IMR-90 (cell line): ENCODE data around the gene AKR1C2. TPM values are rescaled to one million over a fixed set of nuclear protein-coding genes. Genes with fewer than 3 reads are reported as not detected.
"Not testable (repeated sequence)": the region's sequence is repeated elsewhere in the genome, so short reads cannot be mapped to it uniquely, and the experiment has no call there.

Experiments used
- ATAC-seq: fragments of 200-7000 bp; cut with Tn5 transposase; 2 replicates; pipeline ENCODE4 v1.9.1; 2020; ENCODE audit warnings: low read depth, mild to moderate bottlenecking, moderate library complexity
- BruUV-seq: library from RNA; stranded (reverse); fragments of 400-500 nt; replicated peaks from 2 replicates; lab custom pipeline; 2021; lab: Mats Ljungman, UMichigan
- CTCF ChIA-PET: fragments of 300-600 bp; formaldehyde crosslinking; extraction: SDS; loops from one replicate; lab custom pipeline; 2021; ENCODE audit warnings: antibody characterized with exemption; lab: Yijun Ruan, JAX
- POLR2A ChIA-PET: fragments of 300-600 bp; sonication (Branson Sonifier 250); formaldehyde crosslinking; loops from one replicate; lab custom pipeline; 2022; ENCODE audit warnings: antibody characterized with exemption; ENCODE audit not compliant: unreplicated experiment; lab: Charles Lee
- DNase-seq: peaks from one replicate; pipeline ENCODE4 v3.0.0; 2013
- H2AFZ ChIP-seq: replicated peaks from 2 replicates; pipeline ENCODE3; 2013; ENCODE audit warnings: low read length, mild to moderate bottlenecking; ENCODE audit not compliant: poor library complexity
- H2AK5ac ChIP-seq: 2 replicates; pipeline ENCODE4 v1.6.1; 2013; ENCODE audit warnings: low read depth, low read length, inconsistent platforms
- H2AK9ac ChIP-seq: replicated peaks from 2 replicates; pipeline ENCODE3; 2013; ENCODE audit warnings: mild to moderate bottlenecking, low read depth, low read length, moderate library complexity; ENCODE audit not compliant: poor library complexity
- H2BK120ac ChIP-seq: 2 replicates; pipeline ENCODE4 v1.6.1; 2013; ENCODE audit warnings: low read depth, low read length, inconsistent platforms
- H2BK15ac ChIP-seq: 3 replicates; pipeline ENCODE4 v1.6.1; 2013; ENCODE audit warnings: low read depth, low read length, inconsistent platforms
- H2BK20ac ChIP-seq: 2 replicates; pipeline ENCODE4 v1.6.1; 2013; ENCODE audit warnings: low read depth, mild to moderate bottlenecking, inconsistent platforms, low read length, moderate library complexity
- H2BK5ac ChIP-seq: 2 replicates; pipeline ENCODE4 v1.6.1; 2013; ENCODE audit warnings: mild to moderate bottlenecking, low read depth, low read length, inconsistent platforms; ENCODE audit not compliant: poor library complexity, severe bottlenecking
- H3K14ac ChIP-seq: replicated peaks from 2 replicates; pipeline ENCODE4 v1.6.1; 2013; ENCODE audit warnings: low read depth, low read length, inconsistent platforms
- H3K18ac ChIP-seq: 2 replicates; pipeline ENCODE4 v1.6.1; 2013; ENCODE audit warnings: low read depth, low read length, control low read depth
- H3K23ac ChIP-seq: 2 replicates; pipeline ENCODE4 v1.6.1; 2013; ENCODE audit warnings: low read depth, low read length, inconsistent platforms
- H3K27ac ChIP-seq: 2 replicates; pipeline ENCODE4 v1.5.1; 2013; ENCODE audit warnings: mild to moderate bottlenecking, control low read depth, low read length; ENCODE audit not compliant: insufficient read depth
- H3K27me3 ChIP-seq: 2 replicates; pipeline ENCODE4 v1.6.1; 2013; ENCODE audit warnings: low read length; ENCODE audit not compliant: control insufficient read depth, insufficient read depth
- H3K36me3 ChIP-seq: 2 replicates; pipeline ENCODE4 v1.6.1; 2013; ENCODE audit warnings: low read length, mixed read lengths; ENCODE audit not compliant: control insufficient read depth, insufficient read depth
- H3K4ac ChIP-seq: 2 replicates; pipeline ENCODE4 v1.6.1; 2013; ENCODE audit warnings: low read depth, low read length, inconsistent platforms
- H3K4me1 ChIP-seq: 2 replicates; pipeline ENCODE4 v1.6.1; 2013; ENCODE audit warnings: low read length, mixed read lengths; ENCODE audit not compliant: control insufficient read depth, insufficient read depth
- H3K4me2 ChIP-seq: 2 replicates; pipeline ENCODE4 v1.6.1; 2013; ENCODE audit warnings: low read depth, mild to moderate bottlenecking, control low read depth, low read length, moderate library complexity
- H3K4me3 ChIP-seq: 2 replicates; pipeline ENCODE4 v1.5.1; 2013; ENCODE audit warnings: low read depth, mild to moderate bottlenecking, control low read depth, low read length, moderate library complexity; ENCODE audit not compliant: insufficient read depth
- H3K56ac ChIP-seq: 2 replicates; pipeline ENCODE4 v1.6.1; 2013; ENCODE audit warnings: low read length, inconsistent platforms; ENCODE audit not compliant: insufficient read depth; ENCODE audit errors: extremely low read depth
- H3K79me1 ChIP-seq, 2 experiments: 2 replicates each; pipeline ENCODE4 v1.6.1; 2013; ENCODE audit warnings: low read length in 2 of 2, inconsistent platforms in 1 of 2, low read depth in 1 of 2
- H3K9ac ChIP-seq: 2 replicates; pipeline ENCODE4 v1.6.1; 2013; ENCODE audit warnings: low read depth, low read length, control low read depth
- H3K9me1 ChIP-seq: 2 replicates; pipeline ENCODE4 v1.6.1; 2013; ENCODE audit warnings: low read length, inconsistent platforms; ENCODE audit not compliant: insufficient read depth
- H3K9me3 ChIP-seq: 2 replicates; pipeline ENCODE4 v1.6.1; 2013; ENCODE audit warnings: low read length; ENCODE audit not compliant: control insufficient read depth, insufficient read depth
- H4K20me1 ChIP-seq: 2 replicates; pipeline ENCODE4 v1.6.1; 2013; ENCODE audit warnings: low read length, inconsistent platforms; ENCODE audit not compliant: insufficient read depth
- H4K5ac ChIP-seq: 2 replicates; pipeline ENCODE4 v1.6.1; 2013; ENCODE audit warnings: mild to moderate bottlenecking, low read depth, low read length, control low read depth
- H4K8ac ChIP-seq, 2 experiments: 2 replicates each; pipeline ENCODE4 v1.6.1; 2013; ENCODE audit warnings: low read depth in 2 of 2, low read length in 2 of 2, control low read depth in 1 of 2, inconsistent platforms in 1 of 2
- H4K91ac ChIP-seq: 2 replicates; pipeline ENCODE4 v1.6.1; 2013; ENCODE audit warnings: low read depth, low read length, inconsistent platforms; ENCODE audit not compliant: insufficient read depth
- WGBS, 2 experiments: methylation state at CpG; one replicate each; pipeline versions ENCODE4 v1.1.5 to v1.1.7; 2013; ENCODE audit warnings: missing lambda C conversion rate in 2 of 2; ENCODE audit not compliant: insufficient read length in 1 of 2; ENCODE audit errors: extremely low coverage in 2 of 2; 5-methylcytosine and 5-hydroxymethylcytosine counted together
- dilution Hi-C: fragments of 300-500 bp; cut with HindIII; formaldehyde crosslinking; loops from one replicate; pipeline ENCODE4 v1.14.3; 2018; ENCODE audit warnings: low sequenced_read_pairs; ENCODE audit not compliant: unreplicated experiment
- in situ Hi-C: fragments of 300-500 bp; cut with MboI; formaldehyde crosslinking; loops from 3 replicates; pipeline ENCODE4 v1.14.3; 2019; ENCODE audit warnings: low sequenced_read_pairs, inconsistent platforms, mixed read lengths
- intact Hi-C: fragments of 100-400 bp; cut with micrococcal nuclease; formaldehyde crosslinking; loops from 2 replicates; pipeline ENCODE4 v1.10.0; 2022
- polyA plus RNA-seq, 3 experiments: library from polyadenylated mRNA; depleted of rRNA; stranded (reverse); fragments of >200 nt; gene quantifications; 2 replicates each; pipeline ENCODE4 v1.2.3, GENCODE V29; 2012; ENCODE audit warnings: low replicate concordance in 1 of 3
- total RNA-seq: library from RNA; depleted of rRNA; stranded (reverse); fragments of >200 nt; gene quantifications from 2 replicates; pipeline ENCODE4 v1.2.3, GENCODE V29; 2012

AKR1C2 gene
- total and polyA plus RNA-seq, 2 of the 4 experiments (the other 2 are of a cell fraction): 0.36 to 1.0 TPM

GRCh38 chr10:5014200-5014910 is 10.7 kb upstream of the AKR1C2 start:
- H3K27me3 ChIP-seq, POLR2A ChIA-PET, H4K5ac ChIP-seq, in situ Hi-C loops, H3K56ac ChIP-seq, H3K9me3 ChIP-seq, H2AK9ac ChIP-seq, H3K9ac ChIP-seq, H3K27ac ChIP-seq, H3K4me3 ChIP-seq, H3K36me3 ChIP-seq, H3K4me1 ChIP-seq, BruUV-seq, H2AK5ac ChIP-seq, ATAC-seq, H2BK15ac ChIP-seq, H2BK5ac ChIP-seq, H3K14ac ChIP-seq, DNase-seq, H3K79me1 ChIP-seq, H3K18ac ChIP-seq, H2BK120ac ChIP-seq, H4K20me1 ChIP-seq, H3K4me2 ChIP-seq, H4K91ac ChIP-seq, dilution Hi-C loops, H3K23ac ChIP-seq, H3K4ac ChIP-seq, H4K8ac ChIP-seq, intact Hi-C loops, H3K9me1 ChIP-seq, CTCF ChIA-PET, H2AFZ ChIP-seq, H2BK20ac ChIP-seq: not testable (repeated sequence)
- no CpG with 5 or more reads among the region's 4 CpGs for WGBS, 2 experiments
